M059J (cell line): ENCODE results near the gene GP2. TPM values are rescaled to one million over a fixed set of nuclear protein-coding genes. Genes with fewer than 3 reads are reported as not detected.

Experiments used
- DNase-seq: peaks from one replicate; pipeline ENCODE4 v3.0.0-alpha.2; 2012; ENCODE audit warnings: low read depth
- total RNA-seq: library from RNA; depleted of rRNA; stranded (reverse); fragments of >200 nt; shearing (Covaris generic); gene quantifications from 2 replicates; pipeline ENCODE4 v1.2.3, GENCODE V29; 2014; rRNA removed

The GP2 gene
- not detected in 2 replicates for total RNA-seq

GRCh38 chr16:20327444-20328041 lies at the start of gene GP2:
Gene GP2 (minus strand): TSS chr16:20327513. CDS start chr16:20326431, 1,082 bp downstream.
- no peak for DNase-seq

- no peak for DNase-seq
These were observed 45.4 kb upstream of the GP2 start for GRCh38 chr16:20372701-20373100.

GRCh38 chr16:20369452-20370054 lies 42.2 kb upstream of the GP2 start:
- no peak for DNase-seq

GRCh38 chr16:20364051-20364450 lies 36.7 kb upstream of the GP2 start:
- DNase-seq, result no peak

- DNase-seq, result no peak
These were observed 35.9 kb upstream of the GP2 start for GRCh38 chr16:20363191-20363590.

- DNase-seq, result no peak
These were observed 32.7 kb upstream of the GP2 start for GRCh38 chr16:20359997-20360396.

GRCh38 chr16:20355114-20355782 lies 27.9 kb upstream of the GP2 start:
- no peak for DNase-seq

GRCh38 chr16:20353379-20353778 lies 26.1 kb upstream of the GP2 start:
- no peak for DNase-seq

- no peak for DNase-seq
These were observed 25.3 kb upstream of the GP2 start, which contains the start of gene UMOD for GRCh38 chr16:20352615-20353014. Gene UMOD (minus strand): TSS chr16:20352715. CDS start chr16:20350737, 1,978 bp downstream.

GRCh38 chr16:20349615-20350014 lies 22.3 kb upstream of the GP2 start:
- no peak for DNase-seq

GRCh38 chr16:20348365-20349185 lies 21.3 kb upstream of the GP2 start:
- DNase-seq, result no peak

- DNase-seq, result peak; percentile 6
These were observed 20.5 kb upstream of the GP2 start for GRCh38 chr16:20347666-20348364.

- DNase-seq, result peak; percentile 15
These were observed 17.3 kb upstream of the GP2 start for GRCh38 chr16:20344611-20345010.

- DNase-seq, result no peak
These were observed 12.4 kb upstream of the GP2 start for GRCh38 chr16:20339744-20340143.

GRCh38 chr16:20336955-20337354 lies 9.6 kb upstream of the GP2 start:
- DNase-seq, result no peak

- no peak for DNase-seq
These were observed 7.1 kb upstream of the GP2 start for GRCh38 chr16:20334396-20334795.

- DNase-seq, result no peak
These were observed 5.8 kb upstream of the GP2 start for GRCh38 chr16:20333120-20333519.

GRCh38 chr16:20332411-20332810 lies 5.1 kb upstream of the GP2 start:
- DNase-seq, result no peak

GRCh38 chr16:20331635-20332034 lies 4.3 kb upstream of the GP2 start:
- no peak for DNase-seq

- no peak for DNase-seq
These were observed 2.3 kb upstream of the GP2 start for GRCh38 chr16:20329392-20330138.

- no peak for DNase-seq
These were observed 992 bp downstream of the GP2 start for GRCh38 chr16:20326321-20326720.
